Endothelial cell of hepatic sinusoid (primary cell): ENCODE measurements around the gene FAM25A.

ENCODE experiments used
- in situ Hi-C: cut with HindIII; loops from 2 replicates; pipeline ENCODE4 v1.10.0; 2017; ENCODE audit warnings: low sequenced_read_pairs

FAM25A gene

GRCh38 chr10:87059401-87059800, 39.3 kb downstream of the FAM25A start:
- in situ Hi-C loops: no loop called here

DNA sequence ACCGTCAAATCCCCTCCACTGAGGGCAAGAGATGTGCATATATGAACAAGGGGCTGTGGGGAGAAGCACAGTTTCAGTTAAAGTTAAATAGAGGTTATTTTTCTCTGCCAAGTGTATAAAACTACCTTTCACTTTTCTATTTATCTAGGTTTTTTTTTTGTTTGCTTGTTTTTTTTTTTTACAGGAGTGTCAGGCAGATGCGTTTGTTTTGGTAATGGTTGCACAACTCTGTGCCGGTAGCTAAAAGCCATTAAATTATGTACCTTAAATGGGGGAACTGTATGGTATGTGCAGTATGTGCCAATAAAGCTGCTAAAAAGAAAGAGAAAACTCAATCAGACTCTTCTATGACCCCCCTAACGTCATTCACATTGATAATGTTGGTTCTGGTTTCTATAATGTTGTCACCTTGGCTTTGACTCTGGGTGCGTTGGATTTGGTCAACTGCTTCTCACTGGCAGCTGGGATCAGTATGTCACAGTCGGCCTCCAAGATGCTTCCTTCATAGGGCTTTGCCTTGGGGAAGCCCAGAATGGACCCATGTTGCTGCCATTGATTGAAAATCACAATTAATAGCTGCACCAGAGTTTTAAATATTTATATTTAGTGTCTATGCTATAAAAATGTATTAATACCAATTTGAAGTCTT, 40.3 kb downstream of the FAM25A start:
- in situ Hi-C loops: no loop called here

DNA sequence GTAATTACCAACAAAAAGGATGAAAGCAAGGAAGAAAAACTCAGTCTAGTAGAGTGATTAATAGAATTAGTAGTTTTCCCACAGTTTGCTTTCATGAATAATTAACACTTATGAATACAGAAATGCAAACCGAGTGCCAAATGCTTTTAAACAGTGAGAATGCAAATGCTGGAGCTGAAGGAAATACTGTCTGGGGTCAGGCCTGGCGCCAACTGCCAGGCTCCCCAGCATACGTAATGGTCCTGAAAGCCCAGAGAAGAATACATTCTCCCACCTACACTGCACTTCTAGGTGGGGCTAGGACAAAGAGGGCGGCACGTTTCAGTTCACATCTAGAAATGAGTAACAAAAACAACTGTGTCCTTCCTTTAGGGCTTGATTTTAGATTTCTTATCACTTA, 44.6 kb downstream of the FAM25A start:
- in situ Hi-C loops: no loop called here

DNA sequence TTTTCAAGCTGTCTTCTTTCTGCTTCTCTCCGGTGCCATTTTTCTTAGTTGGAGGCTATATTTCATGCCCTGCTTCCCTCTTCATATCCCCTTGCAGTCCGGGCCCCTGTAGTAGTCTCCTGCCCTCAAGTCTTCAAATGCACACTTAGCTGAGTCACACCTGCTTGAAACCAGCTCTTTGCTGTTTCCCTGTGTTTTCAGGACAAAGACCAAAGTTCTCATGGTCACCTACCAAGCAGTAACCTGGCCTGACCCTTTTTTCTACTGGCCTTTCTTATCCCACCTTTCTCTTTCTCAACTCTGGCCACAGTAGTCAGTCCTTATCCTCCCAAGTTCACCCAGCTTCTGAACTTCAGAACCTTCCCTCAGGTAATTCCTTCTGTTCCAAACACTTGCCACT, 46.1 kb downstream of the FAM25A start:
- in situ Hi-C loops: no loop called here

- in situ Hi-C loops: no loop called here
These were observed 46.8 kb downstream of the FAM25A start for GRCh38 chr10:87066865-87067264.

- in situ Hi-C loops: no loop called here
These were observed 48.2 kb downstream of the FAM25A start for GRCh38 chr10:87068281-87068680.

DNA sequence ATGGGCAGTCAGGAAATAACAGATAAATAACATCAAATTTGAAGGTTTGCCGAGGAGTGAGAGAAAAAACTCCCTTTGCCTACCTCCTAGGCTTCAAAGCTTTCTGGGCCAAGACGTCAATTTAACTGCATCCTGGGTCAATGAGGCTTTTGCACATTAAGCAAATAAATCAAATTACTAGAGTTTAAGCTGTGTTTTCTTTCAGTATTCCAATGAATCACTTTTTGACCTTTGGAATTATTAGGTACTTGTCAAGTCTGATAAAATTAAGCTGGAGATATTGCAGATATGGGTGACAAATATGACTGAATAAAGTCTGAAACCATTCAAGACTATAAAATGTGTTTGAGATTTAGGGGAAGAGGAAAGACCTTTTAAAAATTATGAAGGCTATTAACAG, 52.4 kb downstream of the FAM25A start:
- in situ Hi-C loops: no loop called here
